Right lobe of liver (tissue), 4 donors: Measurements from ENCODE around the gene CPLX1.

Source experiments
- POLR2A ChIP-seq: fragments of 450-650 bp; IDR thresholded peaks from one replicate; pipeline ENCODE4 v1.6.1; 2017; ENCODE audit warnings: antibody characterized with exemption, mild to moderate bottlenecking
- TF ChIP-seq, protein P1 (sequence below), 4 donors: fragments of 200-600 bp in 3 of 4; fragments of 450-650 bp in 1 of 4; IDR thresholded peaks; one replicate each; pipeline versions ENCODE4 v1.5.1 to v1.8.0; 2016 to 2022; ENCODE audit warnings: antibody characterized with exemption in 4 of 4, mild to moderate bottlenecking in 2 of 4
- donor health status: DM: no; HTN: no; CAD: no.
- donor health status: DM: no; HTN: no; CAD: no.
- donor health status: DM: no; HTN: yes; CAD: no.

DNA sequence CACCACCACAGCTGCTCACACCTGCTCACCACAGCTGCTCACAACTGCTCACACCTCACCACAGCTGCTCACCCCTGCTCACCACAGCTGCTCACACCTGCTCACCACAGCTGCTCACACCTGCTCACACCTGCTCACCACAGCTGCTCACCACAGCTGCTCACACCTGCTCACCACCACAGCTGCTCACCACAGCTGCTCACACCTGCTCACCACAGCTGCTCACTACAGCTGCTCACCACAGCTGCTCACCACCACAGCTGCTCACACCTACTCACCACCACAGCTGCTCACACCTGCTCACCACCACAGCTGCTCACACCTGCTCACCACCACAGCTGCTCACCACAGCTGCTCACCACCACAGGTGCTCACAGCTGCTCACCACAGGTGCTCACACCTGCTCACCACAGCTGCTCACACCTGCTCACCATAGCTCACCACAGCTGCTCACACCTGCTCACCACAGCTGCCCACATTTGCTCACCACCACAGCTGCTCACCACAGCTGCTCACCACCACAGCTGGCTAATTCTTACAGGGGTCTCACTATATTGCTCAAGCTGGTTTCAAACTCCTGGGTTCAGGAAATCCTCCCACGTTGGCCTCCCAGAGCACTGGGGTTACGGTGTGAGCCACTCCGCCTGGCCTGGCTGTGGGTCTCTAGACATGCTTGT lies 30.4 kb upstream of the CPLX1 start:
- TF ChIP-seq, protein P1, sequence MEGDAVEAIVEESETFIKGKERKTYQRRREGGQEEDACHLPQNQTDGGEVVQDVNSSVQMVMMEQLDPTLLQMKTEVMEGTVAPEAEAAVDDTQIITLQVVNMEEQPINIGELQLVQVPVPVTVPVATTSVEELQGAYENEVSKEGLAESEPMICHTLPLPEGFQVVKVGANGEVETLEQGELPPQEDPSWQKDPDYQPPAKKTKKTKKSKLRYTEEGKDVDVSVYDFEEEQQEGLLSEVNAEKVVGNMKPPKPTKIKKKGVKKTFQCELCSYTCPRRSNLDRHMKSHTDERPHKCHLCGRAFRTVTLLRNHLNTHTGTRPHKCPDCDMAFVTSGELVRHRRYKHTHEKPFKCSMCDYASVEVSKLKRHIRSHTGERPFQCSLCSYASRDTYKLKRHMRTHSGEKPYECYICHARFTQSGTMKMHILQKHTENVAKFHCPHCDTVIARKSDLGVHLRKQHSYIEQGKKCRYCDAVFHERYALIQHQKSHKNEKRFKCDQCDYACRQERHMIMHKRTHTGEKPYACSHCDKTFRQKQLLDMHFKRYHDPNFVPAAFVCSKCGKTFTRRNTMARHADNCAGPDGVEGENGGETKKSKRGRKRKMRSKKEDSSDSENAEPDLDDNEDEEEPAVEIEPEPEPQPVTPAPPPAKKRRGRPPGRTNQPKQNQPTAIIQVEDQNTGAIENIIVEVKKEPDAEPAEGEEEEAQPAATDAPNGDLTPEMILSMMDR (IDR thresholded peaks at IDR 0.05) = no peak
- TF ChIP-seq POLR2A = no peak
